Measurements from ENCODE around the gene NINL. TPM values are rescaled to one million over a fixed set of nuclear protein-coding genes. Genes with fewer than 3 reads are reported as not detected.
"Not testable (repeated sequence)": the region's sequence is repeated elsewhere in the genome, so short reads cannot be mapped to it uniquely, and the experiment has no call there.

Gene NINL
- total RNA-seq (10 to 100 TPM; 13.1 to 30.1 TPM), polyA plus RNA-seq (ENCODE audit: insufficient read length in 2 of 2) (10 to 100 TPM; 32.2 to 50.6 TPM)
- long read RNA-seq, donor 1, partial matches to known transcripts, result 40 of 41 reads
- long read RNA-seq, donor 1, other reads (novel, unspliced or antisense), result 0 of 41 reads
- long read RNA-seq, donor 2, result 0 reads
- long read RNA-seq, donor 3, partial matches to known transcripts, result 7 of 7 reads
- long read RNA-seq, donor 3, other reads (novel, unspliced or antisense), result 0 of 7 reads
- long read RNA-seq, donor 4, full-length matches to known transcripts, result 3 of 11 reads
- long read RNA-seq, donor 4, partial matches to known transcripts, result 8 of 11 reads
- long read RNA-seq, donor 4, other reads (novel, unspliced or antisense), result 0 of 11 reads

DNA sequence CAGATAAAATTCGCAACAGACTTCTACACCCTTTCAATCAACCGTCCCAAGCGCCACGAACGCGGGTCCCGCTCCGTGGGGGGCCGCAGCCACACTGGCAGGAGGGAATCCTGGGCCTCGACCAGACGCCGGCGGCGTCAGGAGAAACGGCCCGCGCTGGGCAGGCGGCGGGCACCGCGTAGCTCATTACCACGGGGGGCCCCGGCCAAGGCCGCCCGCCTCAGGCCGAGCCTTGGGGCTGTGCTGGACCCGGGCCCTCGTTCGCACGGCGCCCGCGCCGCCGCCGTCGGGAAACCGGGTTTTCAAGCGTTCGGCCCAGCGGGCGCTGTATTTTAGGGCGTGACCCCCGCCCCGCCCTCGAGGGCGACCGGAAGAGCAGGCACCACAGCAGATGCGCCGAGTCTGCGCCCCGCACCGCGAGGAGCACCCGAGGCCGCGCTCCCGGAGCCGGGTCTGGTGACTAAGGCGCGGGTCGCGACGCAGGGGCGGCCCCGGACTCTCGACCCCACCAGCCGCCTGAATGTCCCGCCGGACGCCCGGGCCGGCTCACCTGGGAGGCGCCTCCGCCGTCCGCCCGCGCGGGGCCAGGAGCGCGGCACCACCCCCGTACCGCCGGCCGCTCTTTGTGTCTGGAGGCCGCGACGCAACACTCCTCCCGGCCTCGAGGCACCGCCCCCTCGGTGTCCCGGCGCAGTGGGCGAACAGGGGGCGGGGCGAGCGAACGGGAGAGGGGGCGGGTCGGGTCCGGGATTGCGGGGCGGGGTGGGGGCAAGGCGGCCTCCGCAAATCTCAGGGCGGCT is at the start of gene NINL:
NINL (minus strand) TSS at position 627 of the 800 bp plus-strand sequence. CDS start 58,944 bp downstream, outside the sequence.
- Histone ChIP-seq H3K9me3 (ENCODE audit: control insufficient read depth, insufficient read depth, low read length) (no peaks in the 10 kb centered on the region), H3K4me3 (ENCODE audit: low read depth, low read length) (peak within 1 kb of the TSS; percentile 49), H3K27ac (ENCODE audit: low read depth, low read length) (peak within 1 kb of the TSS; percentile 52), H3K4me1 (ENCODE audit: control insufficient read depth, insufficient read depth, low read length) (peaks cover 8% of the 10 kb centered on the region), H3K36me3 (ENCODE audit: control insufficient read depth, insufficient read depth, low read length) (no peaks in the 10 kb centered on the region), H3K27me3 (ENCODE audit: control insufficient read depth, insufficient read depth, low read length) (no peaks in the 10 kb centered on the region)
- DNase-seq (ENCODE audit: low read depth in 4 of 6, low spot score in 6 of 6), result peak in 5 of 6 donors; percentile 50 to 90 (median 60)
- WGBS (ENCODE audit: insufficient coverage), result under 1% methylated on average over 104 of the region's 108 CpGs

DNA sequence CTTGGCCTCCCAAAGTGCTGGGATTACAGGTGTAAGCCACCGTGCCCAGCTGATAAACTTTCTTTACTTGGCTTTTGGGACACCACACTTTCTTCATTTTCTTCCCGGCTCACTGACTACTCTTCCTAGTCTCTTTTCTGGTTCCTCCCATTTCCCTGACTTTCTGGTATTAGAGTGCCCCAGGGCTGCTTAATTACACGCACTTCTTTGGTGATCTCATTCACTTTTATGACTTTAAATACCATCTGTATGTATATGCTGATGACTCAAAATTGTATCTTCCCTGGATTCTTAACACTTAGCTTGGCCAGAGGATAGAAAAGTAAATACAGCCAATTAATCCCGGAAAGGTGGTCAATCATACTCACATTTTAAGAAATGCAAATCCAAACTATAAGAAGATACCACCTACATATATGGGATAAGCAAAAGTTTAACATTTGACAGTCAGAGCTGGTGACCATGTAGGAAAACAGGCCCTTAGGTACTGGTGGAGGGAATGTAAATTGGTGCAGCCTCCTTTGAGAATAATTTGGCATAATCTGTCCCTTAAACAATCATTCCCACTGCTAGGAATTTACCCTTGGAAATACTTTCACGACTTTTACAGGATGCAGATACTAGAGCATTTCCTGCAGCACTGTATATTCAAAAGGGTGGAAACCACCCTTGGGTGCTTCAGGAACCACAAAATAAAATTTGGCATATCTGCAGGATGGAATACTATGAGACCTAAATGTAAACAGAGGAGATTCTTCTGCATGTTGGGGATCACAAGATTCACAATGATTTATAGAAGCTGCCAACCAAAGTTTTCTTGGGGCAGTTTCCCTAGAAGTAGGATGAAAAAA is 47.8 kb upstream of the NINL start:
- Histone ChIP-seq H3K9me3 (ENCODE audit: control insufficient read depth, insufficient read depth, low read length) (peaks cover 4% of the 10 kb centered on the region), H3K36me3 (ENCODE audit: control insufficient read depth, insufficient read depth, low read length) (no peaks in the 10 kb centered on the region), H3K4me3 (ENCODE audit: low read depth, low read length) (no peak overlapping the region), H3K4me1 (ENCODE audit: control insufficient read depth, insufficient read depth, low read length) (no peaks in the 10 kb centered on the region), H3K27me3 (ENCODE audit: control insufficient read depth, insufficient read depth, low read length) (no peaks in the 10 kb centered on the region), H3K27ac (ENCODE audit: low read depth, low read length) (no peak overlapping the region)
- no peak for DNase-seq (ENCODE audit: low read depth in 4 of 6, low spot score in 6 of 6)
- 95% methylated on average over 2 of the region's 5 CpGs for WGBS (ENCODE audit: insufficient coverage)

DNA sequence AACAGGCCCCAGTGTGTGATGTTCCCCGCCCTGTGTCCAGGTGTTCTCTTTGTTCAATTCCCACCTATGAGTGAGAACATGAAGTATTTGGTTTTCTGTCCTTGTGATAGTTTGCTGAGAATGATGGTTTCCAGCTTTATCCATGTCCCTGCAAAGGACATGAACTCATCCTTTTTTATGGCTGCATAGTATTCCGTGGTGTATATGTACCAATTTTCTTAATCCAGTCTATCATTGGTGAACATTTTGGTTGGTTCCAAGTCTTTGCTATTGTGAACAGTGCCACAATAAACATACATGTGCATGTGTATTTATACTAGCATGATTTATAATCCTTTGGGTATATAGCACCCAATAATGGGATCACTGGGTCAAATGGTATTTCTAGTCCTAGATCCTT is 45.3 kb upstream of the NINL start:
- not testable (repeated sequence) for DNase-seq (ENCODE audit: low read depth in 4 of 6, low spot score in 6 of 6); H3K27ac ChIP-seq (ENCODE audit: low read depth, low read length); H3K4me1 ChIP-seq (ENCODE audit: control insufficient read depth, insufficient read depth, low read length); H3K9me3 ChIP-seq (ENCODE audit: control insufficient read depth, insufficient read depth, low read length); H3K4me3 ChIP-seq (ENCODE audit: low read depth, low read length); H3K27me3 ChIP-seq (ENCODE audit: control insufficient read depth, insufficient read depth, low read length); H3K36me3 ChIP-seq (ENCODE audit: control insufficient read depth, insufficient read depth, low read length)
- WGBS (ENCODE audit: insufficient coverage), result no CpG with 5 or more reads among the region's 2 CpGs

GRCh38 chr20:25629816-25630499 is 44.6 kb upstream of the NINL start:
- H3K36me3 ChIP-seq (ENCODE audit: control insufficient read depth, insufficient read depth, low read length), result no peaks in the 10 kb centered on the region
- peaks cover under 1% of the 10 kb centered on the region for H3K4me1 ChIP-seq (ENCODE audit: control insufficient read depth, insufficient read depth, low read length)
- DNase-seq (ENCODE audit: low read depth in 4 of 6, low spot score in 6 of 6), result no peak
- no peaks in the 10 kb centered on the region for H3K27me3 ChIP-seq (ENCODE audit: control insufficient read depth, insufficient read depth, low read length)
- H3K9me3 ChIP-seq (ENCODE audit: control insufficient read depth, insufficient read depth, low read length), result no peaks in the 10 kb centered on the region
- H3K4me3 ChIP-seq (ENCODE audit: low read depth, low read length), result no peak overlapping the region
- 97% methylated on average over 4 of the region's 8 CpGs for WGBS (ENCODE audit: insufficient coverage)
- no peak overlapping the region for H3K27ac ChIP-seq (ENCODE audit: low read depth, low read length)

GRCh38 chr20:25626779-25627178 is 41.4 kb upstream of the NINL start:
- H3K4me1 ChIP-seq (ENCODE audit: control insufficient read depth, insufficient read depth, low read length), result peaks cover 13% of the 10 kb centered on the region
- 95% methylated on average over 8 of the region's 9 CpGs for WGBS (ENCODE audit: insufficient coverage)
- no peaks in the 10 kb centered on the region for H3K9me3 ChIP-seq (ENCODE audit: control insufficient read depth, insufficient read depth, low read length)
- H3K27ac ChIP-seq (ENCODE audit: low read depth, low read length), result no peak overlapping the region
- no peaks in the 10 kb centered on the region for H3K36me3 ChIP-seq (ENCODE audit: control insufficient read depth, insufficient read depth, low read length)
- H3K27me3 ChIP-seq (ENCODE audit: control insufficient read depth, insufficient read depth, low read length), result no peaks in the 10 kb centered on the region
- no peak for DNase-seq (ENCODE audit: low read depth in 4 of 6, low spot score in 6 of 6)
- no peak overlapping the region for H3K4me3 ChIP-seq (ENCODE audit: low read depth, low read length)

DNA sequence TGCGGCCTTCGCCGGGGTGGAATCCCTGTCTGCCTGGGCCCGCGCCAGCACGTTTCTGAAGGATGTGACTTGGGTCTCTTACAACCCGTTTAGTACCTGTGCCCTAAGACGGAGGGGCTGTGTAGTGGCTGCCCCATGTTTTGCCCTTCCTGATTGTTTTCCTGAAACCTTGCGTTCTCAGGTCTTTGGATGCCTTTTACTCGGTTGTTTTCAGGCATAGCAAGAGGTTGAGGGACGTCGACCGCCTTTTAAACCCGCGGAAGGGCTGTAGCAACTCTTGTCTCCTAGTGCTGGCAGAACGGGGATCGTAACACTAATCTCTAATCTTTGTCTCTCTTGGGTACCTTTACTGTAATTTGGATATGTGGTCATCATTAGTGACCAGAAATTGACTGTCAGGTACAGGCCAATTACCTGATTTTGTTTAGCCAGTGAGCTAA is 39.2 kb upstream of the NINL start:
- H3K27ac ChIP-seq (ENCODE audit: low read depth, low read length), result peak overlapping the region; percentile 76
- H3K9me3 ChIP-seq (ENCODE audit: control insufficient read depth, insufficient read depth, low read length), result no peaks in the 10 kb centered on the region
- H3K4me1 ChIP-seq (ENCODE audit: control insufficient read depth, insufficient read depth, low read length), result peaks cover 13% of the 10 kb centered on the region
- H3K36me3 ChIP-seq (ENCODE audit: control insufficient read depth, insufficient read depth, low read length), result no peaks in the 10 kb centered on the region
- WGBS (ENCODE audit: insufficient coverage), result 17% methylated on average over 9 of the region's 17 CpGs
- H3K4me3 ChIP-seq (ENCODE audit: low read depth, low read length), result peak overlapping the region; percentile 62
- no peaks in the 10 kb centered on the region for H3K27me3 ChIP-seq (ENCODE audit: control insufficient read depth, insufficient read depth, low read length)
- no peak for DNase-seq (ENCODE audit: low read depth in 4 of 6, low spot score in 6 of 6)

GRCh38 chr20:25623736-25624499 is 38.6 kb upstream of the NINL start, which contains the start of gene NANP:
TSS of gene NANP (minus strand) at chr20:25624014. CDS start at chr20:25623948, 66 bp downstream.
- Histone ChIP-seq H3K4me3 (ENCODE audit: low read depth, low read length) (peak within 1 kb of the TSS; percentile 62), H3K4me1 (ENCODE audit: control insufficient read depth, insufficient read depth, low read length) (peaks cover 13% of the 10 kb centered on the region), H3K36me3 (ENCODE audit: control insufficient read depth, insufficient read depth, low read length) (no peaks in the 10 kb centered on the region), H3K27ac (ENCODE audit: low read depth, low read length) (peak within 1 kb of the TSS; percentile 76), H3K9me3 (ENCODE audit: control insufficient read depth, insufficient read depth, low read length) (no peaks in the 10 kb centered on the region), H3K27me3 (ENCODE audit: control insufficient read depth, insufficient read depth, low read length) (no peaks in the 10 kb centered on the region)
- under 1% methylated on average over 81 of the region's 81 CpGs for WGBS (ENCODE audit: insufficient coverage)
- DNase-seq (ENCODE audit: low read depth in 4 of 6, low spot score in 6 of 6), result peak; percentile 91 to 99 (median 94)

GRCh38 chr20:25623225-25623735 is 37.9 kb upstream of the NINL start:
- no peaks in the 10 kb centered on the region for H3K9me3 ChIP-seq (ENCODE audit: control insufficient read depth, insufficient read depth, low read length)
- H3K36me3 ChIP-seq (ENCODE audit: control insufficient read depth, insufficient read depth, low read length), result no peaks in the 10 kb centered on the region
- H3K4me3 ChIP-seq (ENCODE audit: low read depth, low read length), result peak overlapping the region; percentile 62
- peak overlapping the region; percentile 76 for H3K27ac ChIP-seq (ENCODE audit: low read depth, low read length)
- DNase-seq (ENCODE audit: low read depth in 4 of 6, low spot score in 6 of 6), result peak in 3 of 6 donors; percentile 6 to 22 (median 11)
- peaks cover 13% of the 10 kb centered on the region for H3K4me1 ChIP-seq (ENCODE audit: control insufficient read depth, insufficient read depth, low read length)
- under 1% methylated on average over 45 of the region's 45 CpGs for WGBS (ENCODE audit: insufficient coverage)
- H3K27me3 ChIP-seq (ENCODE audit: control insufficient read depth, insufficient read depth, low read length), result no peaks in the 10 kb centered on the region

Measured in spinal cord (tissue), 10 donors.